GM06990 (cell line): ENCODE data around the gene PLOD3.
A peak's percentile ranks its signal among the peaks of the same experiment; 100 is the strongest.
"Not testable (repeated sequence)": the region's sequence is repeated elsewhere in the genome, so short reads cannot be mapped to it uniquely, and the experiment has no call there.

ENCODE experiments used
- DNase-seq: peaks from one replicate; pipeline ENCODE4 v3.0.0-alpha.2; 2011; ENCODE audit not compliant: insufficient read length; ENCODE audit errors: extremely low read depth
- H3K27me3 ChIP-seq: replicated peaks from 2 replicates; pipeline ENCODE4 v1.6.0; 2011; ENCODE audit warnings: low read length; ENCODE audit not compliant: control insufficient read depth, insufficient read depth
- H3K36me3 ChIP-seq: 2 replicates; pipeline ENCODE4 v1.5.1; 2011; ENCODE audit warnings: low read length; ENCODE audit not compliant: control insufficient read depth, insufficient read depth
- H3K4me3 ChIP-seq: replicated peaks from 2 replicates; pipeline ENCODE4 v1.5.1; 2011; ENCODE audit warnings: low read depth, mild to moderate bottlenecking, control low read depth, low read length
- CTCF ChIP-seq: IDR thresholded peaks from 2 replicates; pipeline ENCODE4 v1.5.1; 2011; ENCODE audit warnings: low read length, control low read depth, mild to moderate bottlenecking, inconsistent platforms; ENCODE audit not compliant: insufficient read depth, poor library complexity, severe bottlenecking

The PLOD3 gene

GRCh38 chr7:101217388-101218235, at the start of gene PLOD3, which contains the start of gene ZNHIT1:
Gene PLOD3 (minus strand): TSS chr7:101217581. CDS start chr7:101217274, 307 bp downstream.
Gene ZNHIT1 (plus strand): TSS chr7:101218165. CDS start chr7:101218196, 31 bp downstream.
- Histone ChIP-seq H3K4me3 (peak within 1 kb of the TSS; percentile 95), H3K36me3 (peaks cover 1% of the 10 kb centered on the region), H3K27me3 (no peaks in the 10 kb centered on the region)
- no peak for TF ChIP-seq CTCF
- peak; percentile 85 for DNase-seq

- H3K4me3 ChIP-seq = no peak overlapping the region
- H3K36me3 ChIP-seq = no peaks in the 10 kb centered on the region
- no peak for DNase-seq
- TF ChIP-seq CTCF = no peak
- no peaks in the 10 kb centered on the region; the same call in none of the 2 replicates for H3K27me3 ChIP-seq
Measured at GRCh38 chr7:101265622-101266516, 48.5 kb upstream of the PLOD3 start.

GRCh38 chr7:101264102-101264706, 46.8 kb upstream of the PLOD3 start:
- not testable (repeated sequence) for H3K27me3 ChIP-seq, H3K4me3 ChIP-seq, H3K36me3 ChIP-seq, DNase-seq

GRCh38 chr7:101258243-101258731, 40.9 kb upstream of the PLOD3 start:
- no peaks in the 10 kb centered on the region; the same call in none of the 2 replicates for H3K27me3 ChIP-seq
- no peak for DNase-seq
- no peaks in the 10 kb centered on the region for H3K36me3 ChIP-seq
- no peak for TF ChIP-seq CTCF
- H3K4me3 ChIP-seq = no peak overlapping the region

GRCh38 chr7:101255796-101256195, 38.4 kb upstream of the PLOD3 start:
- Histone ChIP-seq H3K27me3 (no peaks in the 10 kb centered on the region), H3K36me3 (no peaks in the 10 kb centered on the region), H3K4me3 (no peak overlapping the region)
- no peak for TF ChIP-seq CTCF
- no peak for DNase-seq

- H3K27me3 ChIP-seq, H3K4me3 ChIP-seq, H3K36me3 ChIP-seq, DNase-seq: not testable (repeated sequence)
Measured at GRCh38 chr7:101253199-101253598, 35.8 kb upstream of the PLOD3 start.
